Astrocyte of the spinal cord (primary cell): ENCODE results near the gene ADAMTSL3.

Source experiments
- DNase-seq: peaks from one replicate; pipeline ENCODE4 v3.0.0; 2011; ENCODE audit warnings: low read depth, low spot score
- H3K4me3 ChIP-seq: 2 replicates; pipeline ENCODE4 v1.5.1; 2011; ENCODE audit warnings: low read depth, mild to moderate bottlenecking, low read length, moderate library complexity
- CTCF ChIP-seq: IDR thresholded peaks from 2 replicates; pipeline ENCODE4 v1.5.1; 2012; ENCODE audit warnings: low read depth, mild to moderate bottlenecking, low read length, inconsistent platforms
- in situ Hi-C: cut with HindIII; loops from 2 replicates; pipeline ENCODE4 v1.10.0; 2017; ENCODE audit warnings: low sequenced_read_pairs

Gene ADAMTSL3

DNA sequence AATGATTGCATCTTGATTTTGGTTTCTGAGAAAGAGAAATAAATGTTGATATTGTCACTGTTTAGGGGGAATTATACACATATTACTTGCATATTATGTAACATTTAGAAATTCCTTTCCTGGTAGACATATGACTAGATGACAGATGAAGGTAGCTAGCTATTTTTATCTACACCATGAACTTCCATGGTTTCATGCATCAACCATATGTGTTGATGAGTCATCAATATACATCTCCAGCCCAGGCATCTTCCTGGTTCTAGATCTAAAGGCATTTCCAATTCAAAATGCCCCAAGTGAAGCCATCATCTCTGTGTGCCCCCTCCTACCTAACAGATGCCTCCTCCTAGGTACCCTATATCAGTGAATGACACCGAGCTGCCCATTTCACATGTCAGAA lies 9.5 kb upstream of the ADAMTSL3 start:
- TF ChIP-seq CTCF, result no peak
- H3K4me3 ChIP-seq, result no peak overlapping the region
- in situ Hi-C loops, result no loop called here
- DNase-seq, result no peak

DNA sequence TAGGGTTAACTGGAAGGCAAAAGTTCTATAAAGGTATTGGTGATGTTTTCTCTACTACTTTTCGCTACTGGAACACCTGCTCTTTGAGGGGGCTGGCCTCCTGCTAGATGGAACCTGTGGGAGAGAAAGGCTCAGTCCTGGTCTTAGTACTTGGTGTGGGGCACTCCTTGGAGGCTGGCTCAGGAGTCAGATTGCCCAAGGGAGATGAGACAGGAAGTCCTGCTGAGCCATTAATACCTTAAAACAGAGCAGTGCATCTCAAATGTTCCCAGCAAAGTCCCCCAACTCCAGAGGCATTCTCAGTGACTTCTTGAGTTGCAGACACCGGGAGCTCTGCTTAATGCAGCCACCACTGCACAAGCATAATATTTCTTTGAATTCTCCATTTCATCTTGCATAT lies 3.1 kb upstream of the ADAMTSL3 start:
- no peak for DNase-seq

DNA sequence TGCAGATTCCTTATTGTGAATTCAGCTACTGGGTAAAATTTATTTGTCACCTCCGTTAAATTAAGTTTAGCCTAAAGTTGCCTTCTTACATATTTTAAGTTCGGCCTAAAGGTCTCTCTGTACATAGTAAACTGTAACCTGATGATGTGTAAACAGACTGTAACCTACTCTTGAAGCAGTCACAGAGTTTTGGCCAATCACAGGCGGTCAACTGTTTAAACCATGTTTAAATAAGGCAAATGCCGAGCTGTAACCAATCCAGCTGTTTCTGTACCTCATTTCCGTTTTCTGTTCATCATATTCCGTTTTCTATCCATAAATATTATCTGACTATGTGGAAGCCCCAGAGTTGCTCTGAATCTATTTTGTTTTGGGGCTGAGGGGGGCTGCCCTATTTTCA lies 2.4 kb upstream of the ADAMTSL3 start:
- DNase-seq, result no peak
- in situ Hi-C loops, result no loop called here
- no peak for TF ChIP-seq CTCF
- no peak overlapping the region for H3K4me3 ChIP-seq

More for the DNA sequence above, 3.1 kb upstream of the ADAMTSL3 start:
- no peak for TF ChIP-seq CTCF
- H3K4me3 ChIP-seq, result no peak overlapping the region
- in situ Hi-C loops, result no loop called here

GRCh38 chr15:83652626-83653204 lies 1.2 kb upstream of the ADAMTSL3 start:
- DNase-seq, result no peak
- no peak for TF ChIP-seq CTCF
- no peak overlapping the region for H3K4me3 ChIP-seq
- in situ Hi-C loops, result no loop called here

GRCh38 chr15:83653288-83653638 lies 660 bp upstream of the ADAMTSL3 start:
- no peak overlapping the region for H3K4me3 ChIP-seq
- in situ Hi-C loops, result no loop called here
- no peak for TF ChIP-seq CTCF
- DNase-seq, result no peak

DNA sequence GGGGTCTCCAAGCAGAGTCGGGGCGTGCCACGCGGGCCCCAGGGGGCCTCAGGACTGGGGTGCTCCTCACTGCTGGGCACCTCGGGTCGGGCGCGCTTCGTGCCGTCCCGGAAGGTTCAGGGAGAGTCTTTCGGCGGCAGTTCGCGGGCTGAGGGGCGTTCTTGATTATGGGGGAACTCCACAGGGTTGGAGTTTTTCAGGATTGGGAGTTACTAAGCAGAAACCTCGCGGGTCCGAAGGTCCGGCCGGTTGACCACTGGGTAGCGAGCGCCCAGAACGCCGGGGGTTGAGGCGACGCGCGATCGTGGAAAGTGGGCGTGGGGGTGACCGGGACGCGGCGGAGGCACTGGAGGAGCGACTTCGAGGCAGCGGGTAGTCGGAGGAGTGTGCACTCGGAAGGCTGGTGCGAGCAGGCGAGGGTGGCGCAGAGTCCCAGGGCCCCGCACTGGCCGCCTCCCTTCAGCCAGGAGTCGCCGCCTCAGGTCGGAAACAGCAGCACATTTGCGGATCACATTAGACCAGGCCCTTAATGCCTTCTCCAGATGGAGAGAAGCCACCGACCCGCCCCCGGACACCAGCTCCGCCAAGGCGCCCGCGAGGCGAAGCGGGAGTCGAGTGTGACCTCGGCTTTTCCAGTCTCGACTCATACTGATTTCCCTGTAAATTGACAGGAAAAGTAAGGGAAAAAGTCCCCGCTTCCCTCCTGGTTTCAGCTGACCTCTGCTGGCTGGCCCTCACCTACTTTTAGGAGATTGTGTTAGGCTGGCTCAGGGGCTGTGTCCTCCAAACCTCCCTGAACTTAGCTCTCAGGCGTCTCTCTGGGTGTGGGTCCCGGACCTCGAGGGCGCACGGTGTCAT lies 685 bp downstream of the ADAMTSL3 start:
- no peak for DNase-seq
- in situ Hi-C loops, result no loop called here
- H3K4me3 ChIP-seq, result no peak overlapping the region
- no peak for TF ChIP-seq CTCF
